Caki2 (cell line): ENCODE measurements around the gene OAS2. TPM values are rescaled to one million over a fixed set of nuclear protein-coding genes. Genes with fewer than 3 reads are reported as not detected.

ENCODE experiments used
- total RNA-seq: library from RNA; depleted of rRNA; stranded (reverse); fragments of >200 nt; shearing (Covaris generic); gene quantifications from 2 replicates; pipeline ENCODE4 v1.2.3, GENCODE V29; 2014; ENCODE audit warnings: low replicate concordance; rRNA removed

OAS2 gene
- total RNA-seq, 1 experiment from 2014 or later = 0.30 TPM

Other genes starting within 250 kb of the OAS2 start
- gene RPH3A, start 186.8 kb upstream of the OAS2 start, total RNA-seq = not detected in 2 replicates
- gene OAS1, start 71.6 kb upstream of the OAS2 start, total RNA-seq = 18.1 and 27.5 TPM in 2 replicates
- gene OAS3, start 40.0 kb upstream of the OAS2 start, total RNA-seq = 11.4 and 19.1 TPM in 2 replicates
- not detected in 2 replicates for gene DTX1, start 78.2 kb downstream of the OAS2 start, total RNA-seq
- gene RASAL1, start 157.2 kb downstream of the OAS2 start, total RNA-seq = 29.3 and 65.1 TPM in 2 replicates
- gene CFAP73, start 171.2 kb downstream of the OAS2 start, total RNA-seq = 5.4 and 6.2 TPM in 2 replicates
- gene DDX54, start 207.0 kb downstream of the OAS2 start, total RNA-seq = 48.3 and 57.9 TPM in 2 replicates
- gene RITA1, start 207.2 kb downstream of the OAS2 start, total RNA-seq = 37.1 and 53.0 TPM in 2 replicates
- 16.4 and 18.9 TPM in 2 replicates for gene TPCN1, start 242.9 kb downstream of the OAS2 start, total RNA-seq